Measurements from ENCODE around the gene ARHGAP27. TPM values are rescaled to one million over a fixed set of nuclear protein-coding genes. Genes with fewer than 3 reads are reported as not detected.

The ARHGAP27 gene
- polyA plus RNA-seq, 1 experiment = 0.64 TPM

DNA sequence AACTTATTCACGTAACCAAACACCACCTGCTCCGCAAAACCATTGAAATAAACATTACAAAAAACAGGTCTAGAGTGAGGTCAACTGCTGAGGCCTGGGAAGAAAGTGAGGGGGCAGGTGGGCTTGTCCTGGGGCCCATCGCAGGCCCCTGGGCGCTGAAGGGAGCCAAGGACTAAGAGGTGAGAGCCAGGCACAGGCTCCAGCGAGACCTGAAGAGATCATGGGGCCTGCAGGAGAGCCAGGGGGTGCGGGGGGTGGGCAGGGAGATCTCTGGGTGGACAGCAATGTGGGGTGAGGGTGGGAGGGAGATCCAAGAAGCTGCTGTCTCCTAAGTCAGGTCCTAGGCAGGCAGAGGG lies 7.9 kb downstream of the ARHGAP27 start:
- H3K27ac ChIP-seq (ENCODE audit: low read depth, low read length) = no peak overlapping the region
- DNase-seq (ENCODE audit: low read depth, low spot score) = no peak
- no peak for TF ChIP-seq CTCF (IDR thresholded peaks at IDR 0.05; ENCODE audit: low read depth, low read length)
- H3K9me3 ChIP-seq (ENCODE audit: control insufficient read depth, insufficient read depth, low read length) = no peaks in the 10 kb centered on the region; the same call in 1 of the 2 replicates
- ChIA-PET CTCF (interaction anchor here (1.4 to 5.1 kb wide), 2 partner anchors 31 to 206 kb away, joined by 5 to 45 read pairs; partner anchors contain the start of gene FMNL1), POLR2A (no interaction called here)
- H3K27me3 ChIP-seq (ENCODE audit: control insufficient read depth, insufficient read depth, low read length) = peaks cover 26% of the 10 kb centered on the region
- H3K4me3 ChIP-seq (ENCODE audit: low read depth, low read length) = no peak overlapping the region

DNA sequence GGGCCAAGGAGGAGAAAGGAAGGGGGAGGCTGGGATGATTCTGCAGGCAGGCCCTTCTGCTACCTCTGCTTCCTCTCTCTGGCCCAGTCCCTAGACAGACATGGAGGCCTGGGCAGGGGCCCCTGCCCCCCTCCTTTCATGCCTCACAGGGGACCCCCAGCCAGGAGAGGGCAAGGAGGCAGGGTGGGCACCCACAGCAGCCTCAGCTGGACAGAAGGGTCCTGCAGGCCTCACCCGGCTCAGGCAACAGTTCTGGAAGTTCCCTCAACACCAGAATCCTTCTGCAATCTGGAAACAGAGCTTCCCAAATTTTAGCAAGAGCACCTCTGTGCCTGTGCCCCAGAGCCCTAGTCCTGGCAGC lies 8.7 kb downstream of the ARHGAP27 start:
- TF ChIP-seq CTCF (IDR thresholded peaks at IDR 0.05; ENCODE audit: low read depth, low read length) = no peak
- Histone ChIP-seq H3K4me3 (ENCODE audit: low read depth, low read length) (no peak overlapping the region), H3K27ac (ENCODE audit: low read depth, low read length) (no peak overlapping the region), H3K9me3 (ENCODE audit: control insufficient read depth, insufficient read depth, low read length) (no peaks in the 10 kb centered on the region), H3K27me3 (ENCODE audit: control insufficient read depth, insufficient read depth, low read length) (peaks cover 23% of the 10 kb centered on the region)
- ChIA-PET CTCF (interaction anchor here (1.1 to 1.2 kb wide), 2 partner anchors 29 to 205 kb away, joined by 4 read pairs; no protein-coding TSS in a partner anchor), POLR2A (no interaction called here)
- no peak for DNase-seq (ENCODE audit: low read depth, low spot score)

DNA sequence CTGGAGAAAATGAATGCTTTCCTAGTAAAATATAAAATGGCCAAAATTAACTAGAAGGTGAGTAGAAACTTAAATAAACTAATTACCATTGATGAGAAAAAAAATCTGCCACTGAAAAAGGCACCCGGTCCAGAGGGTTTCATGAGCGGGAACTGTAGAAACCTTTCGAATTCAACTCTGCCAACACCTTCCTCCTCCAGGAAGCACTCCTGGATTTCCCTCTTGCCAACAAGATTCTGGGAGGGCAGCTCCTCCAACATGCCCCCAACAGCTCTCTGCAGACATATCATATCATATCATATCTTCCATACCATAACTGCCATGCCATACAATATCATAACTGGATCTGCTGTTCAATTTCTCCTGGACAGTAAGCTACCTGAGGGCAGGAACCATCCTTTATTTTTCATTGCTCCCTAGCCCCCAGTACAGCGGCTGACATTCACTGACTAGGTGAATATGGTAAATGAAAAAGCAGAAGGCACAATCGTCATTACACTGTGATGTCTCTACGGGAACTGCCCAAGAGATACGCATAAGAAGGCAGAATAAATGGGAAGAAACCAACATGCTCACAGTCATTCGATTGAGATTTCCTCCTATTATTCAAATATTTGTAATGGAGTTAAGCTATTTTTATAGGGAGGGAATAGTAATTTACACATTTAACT lies 9.2 kb downstream of the ARHGAP27 start:
- no peak overlapping the region for H3K4me3 ChIP-seq (ENCODE audit: low read depth, low read length)
- no peaks in the 10 kb centered on the region for H3K9me3 ChIP-seq (ENCODE audit: control insufficient read depth, insufficient read depth, low read length)
- no peak for TF ChIP-seq CTCF (IDR thresholded peaks at IDR 0.05; ENCODE audit: low read depth, low read length)
- peaks cover 18% of the 10 kb centered on the region for H3K27me3 ChIP-seq (ENCODE audit: control insufficient read depth, insufficient read depth, low read length)
- ChIA-PET CTCF (interaction anchor here (0.6 to 1.2 kb wide), 3 partner anchors 28 to 205 kb away, joined by 4 read pairs; no protein-coding TSS in a partner anchor), POLR2A (no interaction called here)
- no peak for DNase-seq (ENCODE audit: low read depth, low spot score)
- no peak overlapping the region for H3K27ac ChIP-seq (ENCODE audit: low read depth, low read length)

- POLR2A ChIA-PET = no interaction called here
- no peak for TF ChIP-seq CTCF (IDR thresholded peaks at IDR 0.05; ENCODE audit: low read depth, low read length)
- CTCF ChIA-PET = interaction anchor here (0.7 kb wide), 1 partner anchor 13 kb away, joined by 3 read pairs; no protein-coding TSS in a partner anchor
- peaks cover 5% of the 10 kb centered on the region for H3K27me3 ChIP-seq (ENCODE audit: control insufficient read depth, insufficient read depth, low read length)
- H3K27ac ChIP-seq (ENCODE audit: low read depth, low read length) = no peak overlapping the region
- H3K9me3 ChIP-seq (ENCODE audit: control insufficient read depth, insufficient read depth, low read length) = no peaks in the 10 kb centered on the region; the same call in 1 of the 2 replicates
- H3K4me3 ChIP-seq (ENCODE audit: low read depth, low read length) = no peak overlapping the region
- no peak for DNase-seq (ENCODE audit: low read depth, low spot score)
Observed at GRCh38 chr17:45414990-45415881, 17.4 kb downstream of the ARHGAP27 start.

- ChIA-PET POLR2A (no interaction called here), CTCF (interaction anchor here (0.7 kb wide), 1 partner anchor 18 kb away, joined by 4 read pairs; no protein-coding TSS in a partner anchor)
Observed at GRCh38 chr17:45413498-45413923, 19.2 kb downstream of the ARHGAP27 start.

More at GRCh38 chr17:45413498-45413923, 19.2 kb downstream of the ARHGAP27 start:
- Histone ChIP-seq H3K9me3 (ENCODE audit: control insufficient read depth, insufficient read depth, low read length) (no peaks in the 10 kb centered on the region; the same call in 1 of the 2 replicates), H3K27me3 (ENCODE audit: control insufficient read depth, insufficient read depth, low read length) (peaks cover 8% of the 10 kb centered on the region), H3K27ac (ENCODE audit: low read depth, low read length) (no peak overlapping the region), H3K4me3 (ENCODE audit: low read depth, low read length) (no peak overlapping the region)
- no peak for TF ChIP-seq CTCF (IDR thresholded peaks at IDR 0.05; ENCODE audit: low read depth, low read length)
- DNase-seq (ENCODE audit: low read depth, low spot score) = no peak

Data from AG04450 (cell line).